ENCODE results near the gene CFAP161. TPM values are rescaled to one million over a fixed set of nuclear protein-coding genes. Genes with fewer than 3 reads are reported as not detected.

The CFAP161 gene
- total and polyA plus RNA-seq, 9 donors, result 0.15 to 6.0 (median 0.58) TPM; not detected in 1

DNA sequence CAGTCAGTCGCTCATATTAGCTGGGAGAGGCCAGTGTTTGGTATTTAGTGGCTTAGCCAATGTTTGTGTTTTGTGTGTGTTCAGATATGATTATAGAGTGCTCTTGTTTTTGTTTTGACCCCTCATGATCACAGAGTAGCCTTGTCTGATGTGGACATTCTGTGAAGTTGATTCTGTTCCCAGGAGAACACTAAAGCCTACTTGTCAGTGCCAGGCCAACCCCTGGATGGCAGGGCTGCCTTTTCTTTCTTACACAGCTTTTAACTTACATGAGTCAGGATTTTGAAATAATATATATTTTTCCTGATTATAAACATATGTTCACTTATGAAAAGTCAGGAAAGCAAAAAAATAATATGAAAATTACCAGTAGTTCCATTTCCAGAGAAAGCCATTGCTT is 11.9 kb downstream of the CFAP161 start:
- no peak for DNase-seq
- H3K4me1 ChIP-seq (ENCODE audit: insufficient read depth), result no peaks in the 10 kb centered on the region
- intact Hi-C loops (cut with DNase I), result no loop called here
- no peaks in the 10 kb centered on the region for H3K27me3 ChIP-seq
- no peak overlapping the region for H3K27ac ChIP-seq
- H3K9me3 ChIP-seq, result no peaks in the 10 kb centered on the region
- no peaks in the 10 kb centered on the region for H3K36me3 ChIP-seq
- no peak overlapping the region for H3K4me3 ChIP-seq
- 69 to 79% (median 70%) methylated on average over 1 of the region's 1 CpG for WGBS, 3 donors
- no peak for TF ChIP-seq POLR2A (IDR thresholded peaks at IDR 0.05)
- no peak for TF ChIP-seq EP300 (IDR thresholded peaks at IDR 0.05)
- TF ChIP-seq, protein P1, sequence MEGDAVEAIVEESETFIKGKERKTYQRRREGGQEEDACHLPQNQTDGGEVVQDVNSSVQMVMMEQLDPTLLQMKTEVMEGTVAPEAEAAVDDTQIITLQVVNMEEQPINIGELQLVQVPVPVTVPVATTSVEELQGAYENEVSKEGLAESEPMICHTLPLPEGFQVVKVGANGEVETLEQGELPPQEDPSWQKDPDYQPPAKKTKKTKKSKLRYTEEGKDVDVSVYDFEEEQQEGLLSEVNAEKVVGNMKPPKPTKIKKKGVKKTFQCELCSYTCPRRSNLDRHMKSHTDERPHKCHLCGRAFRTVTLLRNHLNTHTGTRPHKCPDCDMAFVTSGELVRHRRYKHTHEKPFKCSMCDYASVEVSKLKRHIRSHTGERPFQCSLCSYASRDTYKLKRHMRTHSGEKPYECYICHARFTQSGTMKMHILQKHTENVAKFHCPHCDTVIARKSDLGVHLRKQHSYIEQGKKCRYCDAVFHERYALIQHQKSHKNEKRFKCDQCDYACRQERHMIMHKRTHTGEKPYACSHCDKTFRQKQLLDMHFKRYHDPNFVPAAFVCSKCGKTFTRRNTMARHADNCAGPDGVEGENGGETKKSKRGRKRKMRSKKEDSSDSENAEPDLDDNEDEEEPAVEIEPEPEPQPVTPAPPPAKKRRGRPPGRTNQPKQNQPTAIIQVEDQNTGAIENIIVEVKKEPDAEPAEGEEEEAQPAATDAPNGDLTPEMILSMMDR (IDR thresholded peaks at IDR 0.05), result no peak

GRCh38 chr15:81146466-81146865 is 12.4 kb downstream of the CFAP161 start:
- 83 to 91% (median 86%) methylated on average over 1 of the region's 1 CpG for WGBS, 3 donors
- intact Hi-C loops (cut with DNase I), result no loop called here

GRCh38 chr15:81151389-81151788 is 17.3 kb downstream of the CFAP161 start:
- H3K4me1 ChIP-seq (ENCODE audit: insufficient read depth), result no peaks in the 10 kb centered on the region
- TF ChIP-seq, protein P1 (IDR thresholded peaks at IDR 0.05), result no peak
- no peak for TF ChIP-seq POLR2A (IDR thresholded peaks at IDR 0.05)
- intact Hi-C loops (cut with DNase I), result no loop called here
- no peaks in the 10 kb centered on the region for H3K36me3 ChIP-seq
- 83 to 94% (median 87%) methylated on average over 7 of the region's 7 CpGs for WGBS, 3 donors
- no peaks in the 10 kb centered on the region for H3K9me3 ChIP-seq
- H3K4me3 ChIP-seq, result no peak overlapping the region
- no peak for DNase-seq
- H3K27ac ChIP-seq, result no peak overlapping the region
- no peaks in the 10 kb centered on the region for H3K27me3 ChIP-seq

More at GRCh38 chr15:81146466-81146865, 12.4 kb downstream of the CFAP161 start:
- H3K27ac ChIP-seq, result no peak overlapping the region
- TF ChIP-seq EP300 (IDR thresholded peaks at IDR 0.05), result no peak
- no peak for TF ChIP-seq POLR2A (IDR thresholded peaks at IDR 0.05)
- TF ChIP-seq, protein P1 (IDR thresholded peaks at IDR 0.05), result no peak
- no peaks in the 10 kb centered on the region for H3K4me1 ChIP-seq (ENCODE audit: insufficient read depth)
- no peak overlapping the region for H3K4me3 ChIP-seq
- no peaks in the 10 kb centered on the region for H3K9me3 ChIP-seq
- no peaks in the 10 kb centered on the region for H3K36me3 ChIP-seq
- DNase-seq, result no peak
- H3K27me3 ChIP-seq, result no peaks in the 10 kb centered on the region

DNA sequence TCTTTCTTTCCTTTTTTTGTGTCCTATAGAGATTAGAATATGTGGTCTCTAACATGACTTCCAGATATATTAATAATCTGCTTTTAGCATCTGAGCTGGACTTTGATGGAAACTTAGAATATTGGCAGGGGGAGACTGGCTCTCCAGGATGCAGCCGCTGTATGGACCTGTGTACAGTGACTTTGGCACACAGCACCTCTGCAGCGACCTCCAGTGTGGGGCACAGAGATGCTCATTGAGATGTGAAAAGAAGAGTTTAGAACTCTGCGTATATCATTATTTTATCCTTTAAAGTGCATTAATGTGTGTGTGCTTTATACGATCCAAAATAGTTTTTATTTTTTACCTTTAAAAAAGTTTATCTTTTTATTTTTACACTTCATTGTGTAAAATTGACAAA is 18.3 kb downstream of the CFAP161 start:
- DNase-seq, result no peak
- H3K27me3 ChIP-seq, result no peaks in the 10 kb centered on the region
- no peaks in the 10 kb centered on the region for H3K4me1 ChIP-seq (ENCODE audit: insufficient read depth)
- WGBS, 3 donors, result 89 to 94% (median 92%) methylated on average over 4 of the region's 4 CpGs
- H3K36me3 ChIP-seq, result no peaks in the 10 kb centered on the region
- no peak overlapping the region for H3K4me3 ChIP-seq
- H3K27ac ChIP-seq, result no peak overlapping the region
- intact Hi-C loops (cut with DNase I), result no loop called here
- H3K9me3 ChIP-seq, result no peaks in the 10 kb centered on the region
- TF ChIP-seq POLR2A (IDR thresholded peaks at IDR 0.05) (no peak), EP300 (IDR thresholded peaks at IDR 0.05) (no peak)
- TF ChIP-seq, protein P1 (IDR thresholded peaks at IDR 0.05), result no peak

Data from ovary (tissue), 9 donors.